Gastroesophageal sphincter (tissue), 4 donors: ENCODE data around the gene SOX6. TPM values are rescaled to one million over a fixed set of nuclear protein-coding genes. Genes with fewer than 3 reads are reported as not detected.

Source experiments
- ATAC-seq: fragments of 150-250 bp; one replicate; pipeline ENCODE4 v1.9.1; 2016; ENCODE audit warnings: mild to moderate bottlenecking, moderate library complexity
- H3K27ac ChIP-seq, 4 donors: fragments of 200-600 bp; sonication (generic) in 3 of 4; 1 replicate in 3 of 4; 2 replicates in 1 of 4; pipeline ENCODE4 v1.5.1; 2016 to 2019
- H3K27me3 ChIP-seq: fragments of 200-600 bp; sonication (generic); one replicate; pipeline ENCODE4 v1.5.1; 2019
- H3K36me3 ChIP-seq, 2 donors: fragments of 200-600 bp; sonication (generic); one replicate each; pipeline ENCODE4 v1.5.1; 2019; ENCODE audit warnings: control low read depth in 1 of 2
- H3K4me1 ChIP-seq, 3 donors: fragments of 200-600 bp; sonication (generic); 1 replicate in 2 of 3; 2 replicates in 1 of 3; pipeline ENCODE4 v1.5.1; 2016 to 2019; ENCODE audit warnings: control low read depth in 2 of 3
- H3K4me3 ChIP-seq, 2 donors: fragments of 200-600 bp; sonication (generic); one replicate each; pipeline ENCODE4 v1.5.1; 2019; ENCODE audit warnings: mild to moderate bottlenecking in 1 of 2, moderate library complexity in 1 of 2
- H3K9me3 ChIP-seq, 3 donors: fragments of 200-600 bp; sonication (generic); one replicate each; pipeline ENCODE4 v1.5.1; 2017 to 2019; ENCODE audit warnings: control low read depth in 2 of 3
- CTCF ChIP-seq, 4 experiments: fragments of 200-600 bp in 2 of 4; fragments of 450-650 bp in 2 of 4; sonication (generic) in 1 of 4; IDR thresholded peaks; one replicate each; pipeline ENCODE4 v1.5.1; 2017 to 2019; ENCODE audit warnings: antibody characterized with exemption in 4 of 4, mild to moderate bottlenecking in 2 of 4, moderate library complexity in 2 of 4
- EP300 ChIP-seq: sonication (generic); formaldehyde crosslinking; IDR thresholded peaks from one replicate; pipeline ENCODE4 v1.6.1; 2017; ENCODE audit warnings: antibody characterized with exemption, mild to moderate bottlenecking
- POLR2A ChIP-seq, 2 donors: fragments of 450-650 bp; IDR thresholded peaks; one replicate each; pipeline ENCODE4 v1.6.1; 2017; ENCODE audit warnings: antibody characterized with exemption in 2 of 2, mild to moderate bottlenecking in 2 of 2, moderate library complexity in 1 of 2
- POLR2AphosphoS5 ChIP-seq: sonication (generic); formaldehyde crosslinking; IDR thresholded peaks from one replicate; pipeline ENCODE4 v1.6.1; 2017; ENCODE audit warnings: antibody characterized with exemption
- WGBS, 2 donors: methylation state at CpG; one replicate each; pipeline ENCODE4 v1.1.5; 2018; ENCODE audit warnings: low coverage in 1 of 2; 5-methylcytosine and 5-hydroxymethylcytosine counted together
- total RNA-seq, 4 donors: library from RNA; depleted of rRNA; stranded (reverse); fragments of >200 nt; gene quantifications; one replicate each; pipeline ENCODE4 v1.1.0, GENCODE V29; 2016

Gene SOX6
- total RNA-seq, 4 donors from 2014 or later = 1.2 to 21.9 (median 6.5) TPM

GRCh38 chr11:16015741-16016467 lies 340.4 kb downstream of the SOX6 start:
- no peaks in the 10 kb centered on the region for H3K9me3 ChIP-seq
- H3K27ac ChIP-seq = no peak overlapping the region
- no peaks in the 10 kb centered on the region for H3K36me3 ChIP-seq
- no peak overlapping the region for H3K4me3 ChIP-seq
- no peaks in the 10 kb centered on the region for H3K4me1 ChIP-seq
- 64 to 66% methylated on average over 4 to 5 of the region's 5 CpGs for WGBS, 2 donors
- no peaks in the 10 kb centered on the region for H3K27me3 ChIP-seq
- TF ChIP-seq POLR2A (IDR thresholded peaks at IDR 0.05) (no peak), CTCF (IDR thresholded peaks at IDR 0.05) (no peak), EP300 (no peak), POLR2AphosphoS5 (no peak)
- no peak for ATAC-seq

GRCh38 chr11:16013649-16014275 lies 342.6 kb downstream of the SOX6 start:
- Histone ChIP-seq H3K36me3 (no peaks in the 10 kb centered on the region), H3K9me3 (no peaks in the 10 kb centered on the region), H3K4me3 (no peak overlapping the region), H3K4me1 (no peaks in the 10 kb centered on the region), H3K27me3 (no peaks in the 10 kb centered on the region), H3K27ac (no peak overlapping the region)
- ATAC-seq = no peak
- TF ChIP-seq POLR2A (IDR thresholded peaks at IDR 0.05) (no peak), EP300 (no peak), CTCF (IDR thresholded peaks at IDR 0.05) (no peak), POLR2AphosphoS5 (no peak)
- 74 to 100% methylated on average over 1 to 2 of the region's 3 CpGs for WGBS, 2 donors

- 54 to 57% methylated on average over 2 to 3 of the region's 3 CpGs for WGBS, 2 donors
- TF ChIP-seq EP300 (no peak), CTCF (IDR thresholded peaks at IDR 0.05) (no peak), POLR2AphosphoS5 (no peak), POLR2A (IDR thresholded peaks at IDR 0.05) (no peak)
- Histone ChIP-seq H3K9me3 (no peaks in the 10 kb centered on the region), H3K27ac (no peak overlapping the region), H3K36me3 (no peaks in the 10 kb centered on the region), H3K27me3 (no peaks in the 10 kb centered on the region), H3K4me3 (no peak overlapping the region), H3K4me1 (no peaks in the 10 kb centered on the region)
- no peak for ATAC-seq
These were observed 343.1 kb downstream of the SOX6 start for GRCh38 chr11:16013242-16013641.

GRCh38 chr11:16012125-16012751 lies 344.1 kb downstream of the SOX6 start:
- WGBS, 2 donors = 78 to 79% methylated on average over 4 to 6 of the region's 6 CpGs
- Histone ChIP-seq H3K4me3 (no peak overlapping the region), H3K4me1 (no peaks in the 10 kb centered on the region), H3K27me3 (no peaks in the 10 kb centered on the region), H3K9me3 (no peaks in the 10 kb centered on the region), H3K27ac (no peak overlapping the region), H3K36me3 (no peaks in the 10 kb centered on the region)
- no peak for TF ChIP-seq POLR2AphosphoS5
- TF ChIP-seq EP300 = no peak
- TF ChIP-seq POLR2A (IDR thresholded peaks at IDR 0.05) = no peak
- TF ChIP-seq CTCF (IDR thresholded peaks at IDR 0.05) = no peak
- ATAC-seq = no peak
